ENCODE data around the gene KPNA5.

Gene KPNA5

GRCh38 chr6:116680880-116681672 is at the start of gene KPNA5:
Gene KPNA5, plus strand, starts transcription at chr6:116681211. Its CDS starts 124 bp downstream, at chr6:116681335.
- TF ChIP-seq ZFX (IDR thresholded peaks at IDR 0.05; ENCODE audit: borderline replicate concordance) (no peak), CTCF (IDR thresholded peaks at IDR 0.05) (no peak)
- peak within 1 kb of the TSS; percentile 91 for H3K27ac ChIP-seq

- TF ChIP-seq ZFX (IDR thresholded peaks at IDR 0.05; ENCODE audit: borderline replicate concordance) (no peak), CTCF (IDR thresholded peaks at IDR 0.05) (no peak)
Measured at GRCh38 chr6:116631379-116631990, 49.5 kb upstream of the KPNA5 start.

GRCh38 chr6:116633685-116634084 is 47.3 kb upstream of the KPNA5 start:
- peak; percentile 43 for TF ChIP-seq CTCF (IDR thresholded peaks at IDR 0.05)
- TF ChIP-seq ZFX (IDR thresholded peaks at IDR 0.05; ENCODE audit: borderline replicate concordance): no peak
- H3K27ac ChIP-seq: no peak overlapping the region

More at GRCh38 chr6:116631379-116631990, 49.5 kb upstream of the KPNA5 start:
- no peak overlapping the region for H3K27ac ChIP-seq

- TF ChIP-seq CTCF (IDR thresholded peaks at IDR 0.05) (no peak), ZFX (IDR thresholded peaks at IDR 0.05; ENCODE audit: borderline replicate concordance) (no peak)
- no peak overlapping the region for H3K27ac ChIP-seq
Measured at GRCh38 chr6:116648156-116648555, 32.9 kb upstream of the KPNA5 start.

- TF ChIP-seq CTCF (IDR thresholded peaks at IDR 0.05) (no peak), ZFX (IDR thresholded peaks at IDR 0.05; ENCODE audit: borderline replicate concordance) (no peak)
- H3K27ac ChIP-seq: no peak overlapping the region
Measured at GRCh38 chr6:116649129-116649528, 31.9 kb upstream of the KPNA5 start.

GRCh38 chr6:116651916-116652315 is 29.1 kb upstream of the KPNA5 start:
- no peak overlapping the region for H3K27ac ChIP-seq
- TF ChIP-seq CTCF (IDR thresholded peaks at IDR 0.05) (no peak), ZFX (IDR thresholded peaks at IDR 0.05; ENCODE audit: borderline replicate concordance) (no peak)

GRCh38 chr6:116661594-116661993 is 19.4 kb upstream of the KPNA5 start:
- TF ChIP-seq ZFX (IDR thresholded peaks at IDR 0.05; ENCODE audit: borderline replicate concordance): no peak
- no peak for TF ChIP-seq CTCF (IDR thresholded peaks at IDR 0.05)
- no peak overlapping the region for H3K27ac ChIP-seq

Data from 22Rv1 (cell line).